Measurements from ENCODE around the gene SEMA4A. TPM values are rescaled to one million over a fixed set of nuclear protein-coding genes. Genes with fewer than 3 reads are reported as not detected.
A peak's percentile ranks its signal among the peaks of the same experiment; 100 is the strongest.

The SEMA4A gene
- total and polyA plus RNA-seq, 9 donors = 1.5 to 5.4 (median 3.2) TPM

DNA sequence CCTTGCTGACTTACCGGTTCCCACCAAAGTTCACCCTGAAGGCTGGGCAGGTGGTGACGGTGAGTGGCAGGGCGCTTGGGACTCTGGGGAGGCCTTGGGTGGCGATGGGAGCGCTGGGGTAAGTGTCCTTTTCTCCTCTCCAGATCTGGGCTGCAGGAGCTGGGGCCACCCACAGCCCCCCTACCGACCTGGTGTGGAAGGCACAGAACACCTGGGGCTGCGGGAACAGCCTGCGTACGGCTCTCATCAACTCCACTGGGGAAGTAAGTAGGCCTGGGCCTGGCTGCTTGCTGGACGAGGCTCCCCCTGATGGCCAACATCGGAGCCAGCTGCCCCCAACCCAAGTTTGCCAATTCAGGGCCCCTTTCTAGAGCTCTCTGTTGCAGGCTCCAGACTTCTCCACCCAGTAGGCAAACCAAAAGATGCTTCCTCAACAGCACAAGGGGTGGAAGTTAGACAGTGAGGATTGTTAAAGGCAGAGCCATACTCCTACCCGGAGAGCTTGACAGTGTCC, 16.4 kb upstream of the SEMA4A start:
- Histone ChIP-seq H3K36me3 (ENCODE audit: control insufficient read depth, insufficient read depth, low read length) (peaks cover 89% of the 10 kb centered on the region), H3K27ac (ENCODE audit: low read length) (no peak overlapping the region), H3K9me3 (replicated peaks; ENCODE audit: control insufficient read depth, low read depth, low read length) (no peaks in the 10 kb centered on the region), H3K4me1 (ENCODE audit: control insufficient read depth, insufficient read depth, low read length) (peaks cover 9% of the 10 kb centered on the region), H3K4me3 (ENCODE audit: low read length) (no peak overlapping the region), H3K27me3 (ENCODE audit: control insufficient read depth, insufficient read depth, low read length) (no peaks in the 10 kb centered on the region)
- whole genome bisulfite sequencing (ENCODE audit: insufficient coverage) = 85% methylated on average over 4 of the region's 12 CpGs
- DNase-seq = no peak

DNA sequence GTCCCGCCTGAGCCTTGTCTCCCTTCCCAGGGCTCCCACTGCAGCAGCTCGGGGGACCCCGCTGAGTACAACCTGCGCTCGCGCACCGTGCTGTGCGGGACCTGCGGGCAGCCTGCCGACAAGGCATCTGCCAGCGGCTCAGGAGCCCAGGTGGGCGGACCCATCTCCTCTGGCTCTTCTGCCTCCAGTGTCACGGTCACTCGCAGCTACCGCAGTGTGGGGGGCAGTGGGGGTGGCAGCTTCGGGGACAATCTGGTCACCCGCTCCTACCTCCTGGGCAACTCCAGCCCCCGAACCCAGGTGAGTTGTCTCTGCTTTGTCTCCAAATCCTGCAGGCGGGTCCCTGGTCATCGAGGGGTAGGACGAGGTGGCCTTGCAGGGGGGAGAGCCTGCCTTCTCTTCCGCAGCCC, 14.9 kb upstream of the SEMA4A start:
- WGBS (ENCODE audit: insufficient coverage) = 86% methylated on average over 15 of the region's 22 CpGs
- Histone ChIP-seq H3K27me3 (ENCODE audit: control insufficient read depth, insufficient read depth, low read length) (no peaks in the 10 kb centered on the region), H3K9me3 (replicated peaks; ENCODE audit: control insufficient read depth, low read depth, low read length) (no peaks in the 10 kb centered on the region), H3K4me3 (ENCODE audit: low read length) (no peak overlapping the region), H3K36me3 (ENCODE audit: control insufficient read depth, insufficient read depth, low read length) (peaks cover 75% of the 10 kb centered on the region), H3K27ac (ENCODE audit: low read length) (no peak overlapping the region), H3K4me1 (ENCODE audit: control insufficient read depth, insufficient read depth, low read length) (peaks cover 9% of the 10 kb centered on the region)
- DNase-seq = no peak

GRCh38 chr1:156140879-156141707, 12.3 kb upstream of the SEMA4A start:
- peak; percentile 76 for DNase-seq
- Histone ChIP-seq H3K27me3 (ENCODE audit: control insufficient read depth, insufficient read depth, low read length) (no peaks in the 10 kb centered on the region), H3K4me3 (ENCODE audit: low read length) (no peak overlapping the region), H3K4me1 (ENCODE audit: control insufficient read depth, insufficient read depth, low read length) (peaks cover 12% of the 10 kb centered on the region), H3K27ac (ENCODE audit: low read length) (peak overlapping the region; percentile 15), H3K9me3 (replicated peaks; ENCODE audit: control insufficient read depth, low read depth, low read length) (no peaks in the 10 kb centered on the region), H3K36me3 (ENCODE audit: control insufficient read depth, insufficient read depth, low read length) (peaks cover 49% of the 10 kb centered on the region)
- 26% methylated on average over 10 of the region's 20 CpGs for WGBS (ENCODE audit: insufficient coverage)

GRCh38 chr1:156143765-156144489, 9.5 kb upstream of the SEMA4A start:
- no peaks in the 10 kb centered on the region for H3K9me3 ChIP-seq (replicated peaks; ENCODE audit: control insufficient read depth, low read depth, low read length)
- 65% methylated on average over 11 of the region's 11 CpGs for WGBS (ENCODE audit: insufficient coverage)
- no peak overlapping the region for H3K27ac ChIP-seq (ENCODE audit: low read length)
- DNase-seq = no peak
- peaks cover 26% of the 10 kb centered on the region for H3K4me1 ChIP-seq (ENCODE audit: control insufficient read depth, insufficient read depth, low read length)
- H3K27me3 ChIP-seq (ENCODE audit: control insufficient read depth, insufficient read depth, low read length) = peaks cover 18% of the 10 kb centered on the region
- no peak overlapping the region for H3K4me3 ChIP-seq (ENCODE audit: low read length)
- peaks cover 21% of the 10 kb centered on the region for H3K36me3 ChIP-seq (ENCODE audit: control insufficient read depth, insufficient read depth, low read length)

DNA sequence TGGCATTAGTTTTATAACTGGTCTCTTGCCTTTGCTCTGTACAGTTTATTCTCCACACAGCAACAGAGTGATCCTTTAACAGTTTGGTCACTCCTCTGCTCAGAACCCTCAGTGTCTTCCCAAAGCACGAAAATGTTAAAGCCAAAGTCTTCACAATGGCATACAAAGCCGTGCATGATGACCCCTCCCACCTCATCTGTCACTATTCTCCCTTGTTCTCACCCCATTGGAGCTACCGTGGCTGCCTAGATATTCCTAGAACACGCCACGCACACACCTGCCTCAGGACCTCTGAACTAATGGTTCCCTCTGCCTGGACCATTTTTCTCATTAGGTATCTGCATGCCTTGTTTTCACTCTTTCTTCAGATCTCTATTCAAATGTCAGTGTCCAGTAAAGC, 8.6 kb upstream of the SEMA4A start:
- no peak for DNase-seq
- Histone ChIP-seq H3K4me3 (ENCODE audit: low read length) (no peak overlapping the region), H3K4me1 (ENCODE audit: control insufficient read depth, insufficient read depth, low read length) (peaks cover 26% of the 10 kb centered on the region), H3K27me3 (ENCODE audit: control insufficient read depth, insufficient read depth, low read length) (peaks cover 26% of the 10 kb centered on the region), H3K36me3 (ENCODE audit: control insufficient read depth, insufficient read depth, low read length) (peaks cover 14% of the 10 kb centered on the region), H3K27ac (ENCODE audit: low read length) (no peak overlapping the region), H3K9me3 (replicated peaks; ENCODE audit: control insufficient read depth, low read depth, low read length) (no peaks in the 10 kb centered on the region)
- 56% methylated on average over 5 of the region's 5 CpGs for WGBS (ENCODE audit: insufficient coverage)

- Histone ChIP-seq H3K27ac (ENCODE audit: low read length) (no peak overlapping the region), H3K36me3 (ENCODE audit: control insufficient read depth, insufficient read depth, low read length) (peaks cover 5% of the 10 kb centered on the region), H3K9me3 (replicated peaks; ENCODE audit: control insufficient read depth, low read depth, low read length) (no peaks in the 10 kb centered on the region), H3K4me3 (ENCODE audit: low read length) (no peak overlapping the region), H3K27me3 (ENCODE audit: control insufficient read depth, insufficient read depth, low read length) (peaks cover 35% of the 10 kb centered on the region), H3K4me1 (ENCODE audit: control insufficient read depth, insufficient read depth, low read length) (peaks cover 21% of the 10 kb centered on the region)
- no peak for DNase-seq
- 60% methylated on average over 1 of the region's 2 CpGs for WGBS (ENCODE audit: insufficient coverage)
These were observed 7.8 kb upstream of the SEMA4A start for GRCh38 chr1:156145650-156146019.

DNA sequence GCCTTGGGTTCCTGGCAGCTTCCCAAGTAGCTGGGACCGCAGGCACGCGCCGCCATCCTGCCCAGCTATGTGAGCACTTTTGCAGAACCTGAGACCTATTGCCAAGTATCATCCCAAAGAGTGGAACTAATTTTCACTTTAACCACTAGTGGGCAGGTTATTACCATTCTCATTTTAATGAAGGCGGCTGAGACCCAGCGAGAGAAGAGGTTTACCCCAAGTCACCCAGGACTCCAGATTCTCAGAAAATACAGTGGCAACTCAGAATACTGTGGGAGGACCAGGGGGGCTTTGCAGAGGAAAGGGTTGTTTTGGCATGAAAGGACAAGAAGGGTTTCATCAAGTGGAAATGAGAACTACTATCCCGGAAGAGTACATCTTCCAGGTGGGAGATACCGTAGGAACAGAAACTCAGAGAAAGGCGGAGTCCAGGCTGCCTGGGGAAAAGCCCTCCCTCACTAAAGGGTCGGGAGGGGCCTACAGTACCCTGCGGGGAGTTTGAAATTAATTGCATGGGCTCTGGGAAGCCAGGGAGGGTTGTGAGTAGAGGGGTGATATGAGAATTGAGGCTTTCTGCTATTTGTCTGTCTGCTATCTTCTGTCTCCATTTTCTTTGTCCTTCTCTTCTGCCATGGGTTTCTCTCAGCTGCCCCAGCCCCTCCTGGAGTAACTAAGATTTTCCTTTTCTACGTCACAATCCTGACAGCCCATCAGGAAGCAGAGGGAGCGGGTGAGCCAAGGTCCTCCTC, 7.2 kb upstream of the SEMA4A start:
- Histone ChIP-seq H3K4me3 (ENCODE audit: low read length) (no peak overlapping the region), H3K36me3 (ENCODE audit: control insufficient read depth, insufficient read depth, low read length) (no peaks in the 10 kb centered on the region), H3K4me1 (ENCODE audit: control insufficient read depth, insufficient read depth, low read length) (peaks cover 17% of the 10 kb centered on the region), H3K27ac (ENCODE audit: low read length) (peak overlapping the region; percentile 47), H3K27me3 (ENCODE audit: control insufficient read depth, insufficient read depth, low read length) (peaks cover 41% of the 10 kb centered on the region), H3K9me3 (replicated peaks; ENCODE audit: control insufficient read depth, low read depth, low read length) (no peaks in the 10 kb centered on the region)
- DNase-seq = peak; percentile 91
- WGBS (ENCODE audit: insufficient coverage) = 0% methylated on average over 7 of the region's 13 CpGs

DNA sequence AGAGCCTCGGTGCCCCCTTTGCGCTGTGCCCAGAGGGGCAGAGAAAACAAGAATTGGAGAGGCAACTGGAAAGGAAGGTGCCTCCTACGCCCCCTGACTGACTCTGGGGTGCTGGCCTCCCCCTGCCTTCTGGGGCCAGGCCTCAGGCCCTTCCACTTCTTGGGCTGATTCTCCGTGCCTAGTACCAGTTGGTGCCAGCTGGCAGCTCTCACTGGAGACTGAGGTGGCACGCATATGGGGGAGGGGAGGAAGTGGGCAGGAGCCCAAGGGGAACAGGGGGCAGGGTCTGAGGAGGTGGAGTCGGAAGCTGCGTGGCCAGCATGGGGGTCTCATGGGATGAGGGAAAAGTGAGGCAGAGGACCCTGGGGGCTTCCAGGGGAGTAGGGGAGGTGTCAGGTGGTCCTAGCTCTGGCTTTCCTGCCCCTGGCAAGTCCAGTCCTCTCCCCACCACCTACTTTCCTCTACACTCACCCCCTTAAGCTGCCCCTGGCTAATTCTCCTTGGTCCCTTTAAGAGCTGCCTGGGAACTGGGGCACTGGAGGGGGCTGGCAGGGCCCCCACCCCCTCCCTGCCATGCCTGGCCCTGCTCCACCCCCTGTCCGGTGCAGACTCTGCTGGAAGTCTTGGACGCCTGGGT, 6.5 kb upstream of the SEMA4A start:
- Histone ChIP-seq H3K36me3 (ENCODE audit: control insufficient read depth, insufficient read depth, low read length) (no peaks in the 10 kb centered on the region), H3K4me1 (ENCODE audit: control insufficient read depth, insufficient read depth, low read length) (peaks cover 17% of the 10 kb centered on the region), H3K27ac (ENCODE audit: low read length) (no peak overlapping the region), H3K4me3 (ENCODE audit: low read length) (no peak overlapping the region), H3K9me3 (replicated peaks; ENCODE audit: control insufficient read depth, low read depth, low read length) (no peaks in the 10 kb centered on the region), H3K27me3 (ENCODE audit: control insufficient read depth, insufficient read depth, low read length) (peaks cover 43% of the 10 kb centered on the region)
- DNase-seq = peak; percentile 59
- WGBS (ENCODE audit: insufficient coverage) = 17% methylated on average over 3 of the region's 9 CpGs

DNA sequence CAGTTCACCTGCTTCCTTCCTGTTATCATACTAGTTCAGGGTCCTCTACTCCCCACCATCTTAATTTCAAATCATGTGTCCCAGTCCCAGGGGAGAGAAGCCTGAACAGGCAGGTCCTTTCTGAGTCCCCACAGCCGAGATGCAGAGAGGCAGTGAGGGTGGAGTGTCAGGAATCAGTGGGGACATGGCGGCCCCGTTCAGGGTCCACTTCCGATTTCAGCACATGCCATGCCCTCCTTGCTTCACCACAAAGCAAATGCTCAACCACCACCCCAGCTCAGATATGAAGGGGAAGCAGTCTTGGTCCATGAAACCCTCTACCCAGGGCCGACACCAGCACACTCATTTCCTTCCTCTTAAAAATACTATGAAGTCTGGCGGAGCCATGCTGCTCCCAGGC, 5.2 kb upstream of the SEMA4A start:
- Histone ChIP-seq H3K27me3 (ENCODE audit: control insufficient read depth, insufficient read depth, low read length) (peaks cover 45% of the 10 kb centered on the region), H3K36me3 (ENCODE audit: control insufficient read depth, insufficient read depth, low read length) (no peaks in the 10 kb centered on the region), H3K4me3 (ENCODE audit: low read length) (no peak overlapping the region), H3K9me3 (replicated peaks; ENCODE audit: control insufficient read depth, low read depth, low read length) (no peaks in the 10 kb centered on the region), H3K4me1 (ENCODE audit: control insufficient read depth, insufficient read depth, low read length) (peaks cover 17% of the 10 kb centered on the region), H3K27ac (ENCODE audit: low read length) (no peak overlapping the region)
- peak; percentile 33 for DNase-seq
- no CpG with 5 or more reads among the region's 6 CpGs for WGBS (ENCODE audit: insufficient coverage)
